HEK293 (cell line): ENCODE measurements around the gene RPL3.

ENCODE experiments used
- GLI4 ChIP-seq: fragments of 450-650 bp; formaldehyde crosslinking; IDR thresholded peaks from 2 replicates; pipeline ENCODE4 v1.5.1; 2016; ENCODE audit warnings: missing biosample characterization, missing genetic modification characterization
- GLIS1 ChIP-seq: fragments of 450-650 bp; formaldehyde crosslinking; IDR thresholded peaks from 2 replicates; pipeline ENCODE4 v1.5.1; 2016; ENCODE audit warnings: missing biosample characterization, missing genetic modification characterization
- KLF10 ChIP-seq: fragments of 450-650 bp; IDR thresholded peaks from 2 replicates; pipeline ENCODE4 v1.5.1; 2018; ENCODE audit warnings: missing biosample characterization, mild to moderate bottlenecking, missing genetic modification characterization
- SALL2 ChIP-seq: fragments of 450-650 bp; formaldehyde crosslinking; IDR thresholded peaks from 2 replicates; pipeline ENCODE4 v1.5.0; 2017; ENCODE audit warnings: missing biosample characterization, mild to moderate bottlenecking, missing genetic modification characterization, borderline replicate concordance
- TSHZ1 ChIP-seq: fragments of 450-650 bp; formaldehyde crosslinking; IDR thresholded peaks from 2 replicates; pipeline ENCODE4 v1.5.1; 2016; ENCODE audit warnings: missing biosample characterization, missing genetic modification characterization, borderline replicate concordance
- ZBTB26 ChIP-seq: fragments of 450-650 bp; formaldehyde crosslinking; optimal IDR thresholded peaks from 2 replicates; pipeline ENCODE3; 2016; ENCODE audit warnings: missing biosample characterization, mild to moderate bottlenecking, missing genetic modification characterization
- ZBTB48 ChIP-seq: fragments of 450-650 bp; formaldehyde crosslinking; IDR thresholded peaks from 2 replicates; pipeline ENCODE4 v1.5.1; 2016; ENCODE audit warnings: missing biosample characterization, missing genetic modification characterization
- ZEB2 ChIP-seq: fragments of 450-650 bp; formaldehyde crosslinking; IDR thresholded peaks from 2 replicates; pipeline ENCODE4 v1.5.1; 2016; ENCODE audit warnings: missing biosample characterization, missing genetic modification characterization
- ZNF10 ChIP-seq: fragments of 450-650 bp; formaldehyde crosslinking; IDR thresholded peaks from 2 replicates; pipeline ENCODE4 v1.5.1; 2017; ENCODE audit warnings: missing biosample characterization, missing genetic modification characterization
- ZNF114 ChIP-seq: fragments of 450-650 bp; formaldehyde crosslinking; IDR thresholded peaks from 2 replicates; pipeline ENCODE4 v1.5.0; 2017; ENCODE audit warnings: missing biosample characterization, missing genetic modification characterization
- ZNF132 ChIP-seq: fragments of 450-650 bp; formaldehyde crosslinking; IDR thresholded peaks from 2 replicates; pipeline ENCODE4 v1.5.1; 2017; ENCODE audit warnings: missing biosample characterization, missing genetic modification characterization, borderline replicate concordance
- ZNF302 ChIP-seq: fragments of 450-650 bp; formaldehyde crosslinking; IDR thresholded peaks from 2 replicates; pipeline ENCODE4 v1.5.1; 2016; ENCODE audit warnings: missing biosample characterization, missing genetic modification characterization, low read depth
- ZNF426 ChIP-seq: fragments of 450-650 bp; formaldehyde crosslinking; IDR thresholded peaks from 2 replicates; pipeline ENCODE4 v1.5.1; 2017; ENCODE audit warnings: missing biosample characterization, missing genetic modification characterization, mild to moderate bottlenecking, inconsistent platforms, moderate library complexity
- ZNF48 ChIP-seq: fragments of 450-650 bp; formaldehyde crosslinking; IDR thresholded peaks from 2 replicates; pipeline ENCODE4 v1.5.1; 2016; ENCODE audit warnings: missing biosample characterization, missing genetic modification characterization
- ZNF518A ChIP-seq: fragments of 450-650 bp; formaldehyde crosslinking; conservative IDR thresholded peaks from 2 replicates; pipeline ENCODE4 v1.5.1; 2016; ENCODE audit warnings: low read depth, missing biosample characterization, missing genetic modification characterization
- ZNF521 ChIP-seq: fragments of 450-650 bp; formaldehyde crosslinking; IDR thresholded peaks from 2 replicates; pipeline ENCODE4 v1.5.1; 2017; ENCODE audit warnings: missing biosample characterization, mild to moderate bottlenecking, missing genetic modification characterization
- ZNF549 ChIP-seq: fragments of 450-650 bp; IDR thresholded peaks from 2 replicates; pipeline ENCODE4 v1.5.1; 2018; ENCODE audit warnings: missing biosample characterization, missing genetic modification characterization, mild to moderate bottlenecking, inconsistent platforms, moderate library complexity
- ZNF558 ChIP-seq: fragments of 450-650 bp; formaldehyde crosslinking; IDR thresholded peaks from 2 replicates; pipeline ENCODE4 v1.5.1; 2016; ENCODE audit warnings: missing biosample characterization, missing genetic modification characterization
- ZNF596 ChIP-seq: fragments of 450-650 bp; IDR thresholded peaks from 2 replicates; pipeline ENCODE4 v1.5.0; 2018; ENCODE audit warnings: missing biosample characterization, mild to moderate bottlenecking, missing genetic modification characterization, moderate library complexity
- ZNF621 ChIP-seq: fragments of 450-650 bp; formaldehyde crosslinking; IDR thresholded peaks from 2 replicates; pipeline ENCODE4 v1.5.1; 2017; ENCODE audit warnings: missing biosample characterization, missing genetic modification characterization
- ZNF626 ChIP-seq: fragments of 450-650 bp; sonication (Bioruptor Pico); formaldehyde crosslinking; IDR thresholded peaks from 2 replicates; pipeline ENCODE4 v1.5.1; 2018; ENCODE audit warnings: missing biosample characterization, missing genetic modification characterization, inconsistent platforms
- ZNF791 ChIP-seq: fragments of 450-650 bp; formaldehyde crosslinking; IDR thresholded peaks from 2 replicates; pipeline ENCODE4 v1.5.1; 2016; ENCODE audit warnings: missing biosample characterization, missing genetic modification characterization
- TF ChIP-seq, protein P1 (sequence below): fragments of 450-650 bp; IDR thresholded peaks from 2 replicates; pipeline ENCODE4 v1.5.1; 2018; ENCODE audit warnings: missing biosample characterization, missing genetic modification characterization
- TF ChIP-seq, protein P2 (sequence below): fragments of 450-650 bp; formaldehyde crosslinking; IDR thresholded peaks from 2 replicates; pipeline ENCODE4 v1.5.1; 2016; ENCODE audit warnings: missing biosample characterization, missing genetic modification characterization
- TF ChIP-seq, protein P3 (sequence below): fragments of 450-650 bp; formaldehyde crosslinking; IDR thresholded peaks from 2 replicates; pipeline ENCODE4 v1.5.1; 2016; ENCODE audit warnings: missing biosample characterization, missing genetic modification characterization

RPL3 gene

DNA sequence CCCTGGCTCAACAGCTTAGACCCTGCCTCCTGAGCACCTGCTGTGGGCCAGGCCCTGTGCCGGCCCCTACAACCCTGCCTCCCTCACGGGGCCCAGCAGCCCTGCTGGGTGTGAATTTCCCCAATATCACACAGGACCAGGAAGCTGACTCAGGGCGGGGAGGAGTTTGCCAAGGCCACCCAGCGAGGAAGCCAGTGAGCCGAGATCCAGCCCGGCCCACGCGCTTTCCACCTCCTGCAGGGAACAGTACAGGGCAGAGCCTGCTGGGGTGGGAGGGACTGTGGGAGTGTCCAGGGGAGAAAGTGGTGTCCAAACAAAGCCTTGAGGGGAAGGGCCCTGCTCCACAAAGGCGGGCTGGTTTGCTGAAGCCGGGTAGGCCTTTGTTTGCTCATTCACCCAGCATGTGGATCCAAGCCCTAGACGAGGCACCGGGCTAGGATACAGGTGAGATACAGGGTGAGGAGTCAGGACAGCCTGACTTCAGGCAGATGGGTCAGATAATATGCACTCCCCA is 26.8 kb downstream of the RPL3 start (continued):
- TF ChIP-seq ZEB2 (tag by site-specific recombination): peak; percentile 47; the same call in 1 of the 2 replicates
- TF ChIP-seq ZNF621 (tag by site-specific recombination): no peak
- no peak for TF ChIP-seq ZNF10 (tag by site-specific recombination)
- TF ChIP-seq TSHZ1 (tag by site-specific recombination): no peak
- TF ChIP-seq ZNF558: no peak
- no peak for TF ChIP-seq ZNF626
- TF ChIP-seq, protein P1, sequence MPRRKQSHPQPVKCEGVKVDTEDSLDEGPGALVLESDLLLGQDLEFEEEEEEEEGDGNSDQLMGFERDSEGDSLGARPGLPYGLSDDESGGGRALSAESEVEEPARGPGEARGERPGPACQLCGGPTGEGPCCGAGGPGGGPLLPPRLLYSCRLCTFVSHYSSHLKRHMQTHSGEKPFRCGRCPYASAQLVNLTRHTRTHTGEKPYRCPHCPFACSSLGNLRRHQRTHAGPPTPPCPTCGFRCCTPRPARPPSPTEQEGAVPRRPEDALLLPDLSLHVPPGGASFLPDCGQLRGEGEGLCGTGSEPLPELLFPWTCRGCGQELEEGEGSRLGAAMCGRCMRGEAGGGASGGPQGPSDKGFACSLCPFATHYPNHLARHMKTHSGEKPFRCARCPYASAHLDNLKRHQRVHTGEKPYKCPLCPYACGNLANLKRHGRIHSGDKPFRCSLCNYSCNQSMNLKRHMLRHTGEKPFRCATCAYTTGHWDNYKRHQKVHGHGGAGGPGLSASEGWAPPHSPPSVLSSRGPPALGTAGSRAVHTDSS (tag by site-specific recombination): no peak
- TF ChIP-seq KLF10 (tag by site-specific recombination): no peak
- no peak for TF ChIP-seq ZNF426 (tag by site-specific recombination)
- no peak for TF ChIP-seq ZNF521
- TF ChIP-seq, protein P2, sequence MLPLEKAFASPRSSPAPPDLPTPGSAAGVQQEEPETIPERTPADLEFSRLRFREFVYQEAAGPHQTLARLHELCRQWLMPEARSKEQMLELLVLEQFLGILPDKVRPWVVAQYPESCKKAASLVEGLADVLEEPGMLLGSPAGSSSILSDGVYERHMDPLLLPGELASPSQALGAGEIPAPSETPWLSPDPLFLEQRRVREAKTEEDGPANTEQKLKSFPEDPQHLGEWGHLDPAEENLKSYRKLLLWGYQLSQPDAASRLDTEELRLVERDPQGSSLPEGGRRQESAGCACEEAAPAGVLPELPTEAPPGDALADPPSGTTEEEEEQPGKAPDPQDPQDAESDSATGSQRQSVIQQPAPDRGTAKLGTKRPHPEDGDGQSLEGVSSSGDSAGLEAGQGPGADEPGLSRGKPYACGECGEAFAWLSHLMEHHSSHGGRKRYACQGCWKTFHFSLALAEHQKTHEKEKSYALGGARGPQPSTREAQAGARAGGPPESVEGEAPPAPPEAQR (tag by site-specific recombination): no peak
- no peak for TF ChIP-seq ZNF596
- peak; percentile 22 for TF ChIP-seq ZBTB26 (tag by site-specific recombination)
- no peak for TF ChIP-seq ZNF549 (tag by site-specific recombination)
- TF ChIP-seq SALL2 (tag by site-specific recombination): no peak
- TF ChIP-seq ZBTB48 (tag by site-specific recombination): peak; percentile 69; the same call in 1 of the 2 replicates
- no peak for TF ChIP-seq ZNF518A (tag by site-specific recombination)
- TF ChIP-seq ZNF302 (tag by site-specific recombination): no peak
- TF ChIP-seq ZNF48: no peak
- TF ChIP-seq, protein P3, sequence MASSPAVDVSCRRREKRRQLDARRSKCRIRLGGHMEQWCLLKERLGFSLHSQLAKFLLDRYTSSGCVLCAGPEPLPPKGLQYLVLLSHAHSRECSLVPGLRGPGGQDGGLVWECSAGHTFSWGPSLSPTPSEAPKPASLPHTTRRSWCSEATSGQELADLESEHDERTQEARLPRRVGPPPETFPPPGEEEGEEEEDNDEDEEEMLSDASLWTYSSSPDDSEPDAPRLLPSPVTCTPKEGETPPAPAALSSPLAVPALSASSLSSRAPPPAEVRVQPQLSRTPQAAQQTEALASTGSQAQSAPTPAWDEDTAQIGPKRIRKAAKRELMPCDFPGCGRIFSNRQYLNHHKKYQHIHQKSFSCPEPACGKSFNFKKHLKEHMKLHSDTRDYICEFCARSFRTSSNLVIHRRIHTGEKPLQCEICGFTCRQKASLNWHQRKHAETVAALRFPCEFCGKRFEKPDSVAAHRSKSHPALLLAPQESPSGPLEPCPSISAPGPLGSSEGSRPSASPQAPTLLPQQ (tag by site-specific recombination): peak; percentile 86
- peak; percentile 95 for TF ChIP-seq GLIS1 (tag by site-specific recombination)
- TF ChIP-seq ZNF114: no peak
- TF ChIP-seq ZNF132 (tag by site-specific recombination): no peak
- TF ChIP-seq GLI4 (tag by site-specific recombination): no peak
- TF ChIP-seq ZNF791 (tag by site-specific recombination): no peak
